KMS-11 (cell line): Measurements from ENCODE around the gene LDB2.

Source experiments
- H2AFZ ChIP-seq: fragments of 200-600 bp; sonication (generic); 2 replicates; pipeline ENCODE4 v1.6.1; 2016; ENCODE audit warnings: antibody characterized with exemption, mixed run types, low read depth
- H3K27ac ChIP-seq: fragments of 200-600 bp; sonication (generic); 2 replicates; pipeline ENCODE4 v1.6.1; 2016; ENCODE audit warnings: mild to moderate bottlenecking, mixed run types
- H3K27me3 ChIP-seq: fragments of 200-600 bp; sonication (generic); 2 replicates; pipeline ENCODE4 v1.6.1; 2017; ENCODE audit warnings: mild to moderate bottlenecking, low read depth, mixed run types, moderate library complexity; ENCODE audit not compliant: insufficient read depth
- H3K36me3 ChIP-seq: fragments of 200-600 bp; sonication (generic); 2 replicates; pipeline ENCODE4 v1.6.1; 2017; ENCODE audit warnings: mild to moderate bottlenecking, mixed run types; ENCODE audit not compliant: insufficient read depth
- H3K4me1 ChIP-seq: fragments of 200-600 bp; sonication (generic); 2 replicates; pipeline ENCODE4 v1.6.1; 2016; ENCODE audit warnings: mild to moderate bottlenecking, low read depth, mixed run types; ENCODE audit not compliant: poor library complexity, severe bottlenecking
- H3K4me2 ChIP-seq: fragments of 200-600 bp; sonication (generic); 2 replicates; pipeline ENCODE4 v1.7.0; 2016; ENCODE audit warnings: mild to moderate bottlenecking, mixed run types
- H3K4me3 ChIP-seq: fragments of 200-600 bp; sonication (generic); IDR thresholded peaks from 2 replicates; pipeline ENCODE4 v1.6.1; 2017; ENCODE audit warnings: low read depth, low read length, mixed read lengths; ENCODE audit not compliant: insufficient read depth
- H3K79me2 ChIP-seq: fragments of 200-600 bp; sonication (generic); 2 replicates; pipeline ENCODE4 v1.6.1; 2016; ENCODE audit warnings: low read depth, mixed run types; ENCODE audit not compliant: insufficient read depth
- H3K9ac ChIP-seq: fragments of 200-600 bp; sonication (generic); 2 replicates; pipeline ENCODE4 v1.6.1; 2016; ENCODE audit warnings: mild to moderate bottlenecking, mixed run types
- H4K20me1 ChIP-seq: fragments of 200-600 bp; sonication (generic); 2 replicates; pipeline ENCODE4 v1.6.1; 2016; ENCODE audit warnings: mild to moderate bottlenecking, mixed run types; ENCODE audit not compliant: insufficient read depth
- CTCF ChIP-seq: fragments of 200-600 bp; sonication (generic); conservative IDR thresholded peaks from 2 replicates; pipeline ENCODE4 v1.6.1; 2017; ENCODE audit warnings: low read depth, mild to moderate bottlenecking, antibody characterized with exemption, low read length, moderate library complexity, mixed read lengths

LDB2 gene

GRCh38 chr4:16819652-16820051 lies 78.8 kb downstream of the LDB2 start:
- no peak overlapping the region for H3K27ac ChIP-seq
- H3K9ac ChIP-seq: no peak overlapping the region
- H3K79me2 ChIP-seq: no peaks in the 10 kb centered on the region
- H2AFZ ChIP-seq: no peak overlapping the region
- no peak for TF ChIP-seq CTCF
- H3K4me3 ChIP-seq: no peak overlapping the region
- no peaks in the 10 kb centered on the region for H3K36me3 ChIP-seq
- no peaks in the 10 kb centered on the region for H3K4me1 ChIP-seq
- H4K20me1 ChIP-seq: no peaks in the 10 kb centered on the region
- H3K4me2 ChIP-seq: no peak overlapping the region
- H3K27me3 ChIP-seq: no peaks in the 10 kb centered on the region

GRCh38 chr4:16818005-16818404 lies 80.4 kb downstream of the LDB2 start:
- H3K27me3 ChIP-seq: no peaks in the 10 kb centered on the region
- no peaks in the 10 kb centered on the region for H3K36me3 ChIP-seq
- TF ChIP-seq CTCF: no peak
- H3K4me2 ChIP-seq: no peak overlapping the region
- no peak overlapping the region for H3K27ac ChIP-seq
- H4K20me1 ChIP-seq: no peaks in the 10 kb centered on the region
- H2AFZ ChIP-seq: no peak overlapping the region
- H3K4me1 ChIP-seq: no peaks in the 10 kb centered on the region
- no peak overlapping the region for H3K9ac ChIP-seq
- no peaks in the 10 kb centered on the region for H3K79me2 ChIP-seq
- no peak overlapping the region for H3K4me3 ChIP-seq

GRCh38 chr4:16817286-16817685 lies 81.2 kb downstream of the LDB2 start:
- no peaks in the 10 kb centered on the region for H3K4me1 ChIP-seq
- no peaks in the 10 kb centered on the region for H3K36me3 ChIP-seq
- H4K20me1 ChIP-seq: no peaks in the 10 kb centered on the region
- no peak overlapping the region for H2AFZ ChIP-seq
- no peaks in the 10 kb centered on the region for H3K27me3 ChIP-seq
- H3K79me2 ChIP-seq: no peaks in the 10 kb centered on the region
- H3K9ac ChIP-seq: no peak overlapping the region
- TF ChIP-seq CTCF: no peak
- no peak overlapping the region for H3K4me2 ChIP-seq
- no peak overlapping the region for H3K4me3 ChIP-seq
- no peak overlapping the region for H3K27ac ChIP-seq

- H3K27ac ChIP-seq: no peak overlapping the region
- no peaks in the 10 kb centered on the region for H3K27me3 ChIP-seq
- H2AFZ ChIP-seq: no peak overlapping the region
- H3K4me3 ChIP-seq: no peak overlapping the region
- no peaks in the 10 kb centered on the region for H3K79me2 ChIP-seq
- H4K20me1 ChIP-seq: no peaks in the 10 kb centered on the region
- H3K36me3 ChIP-seq: no peaks in the 10 kb centered on the region
- no peak for TF ChIP-seq CTCF
- no peaks in the 10 kb centered on the region for H3K4me1 ChIP-seq
- no peak overlapping the region for H3K9ac ChIP-seq
- no peak overlapping the region for H3K4me2 ChIP-seq
These were observed 84.1 kb downstream of the LDB2 start for GRCh38 chr4:16814361-16814760.

- Histone ChIP-seq H3K27ac (no peak overlapping the region), H3K4me3 (no peak overlapping the region), H3K4me2 (no peak overlapping the region), H3K36me3 (no peaks in the 10 kb centered on the region), H3K9ac (no peak overlapping the region), H3K4me1 (no peaks in the 10 kb centered on the region), H4K20me1 (no peaks in the 10 kb centered on the region), H3K79me2 (no peaks in the 10 kb centered on the region), H2AFZ (no peak overlapping the region), H3K27me3 (no peaks in the 10 kb centered on the region)
- TF ChIP-seq CTCF: no peak
These were observed 86.4 kb downstream of the LDB2 start for GRCh38 chr4:16812041-16812440.
